HG03442 (cell line): Measurements from ENCODE around the gene CCDC30.
"Not testable (repeated sequence)": the region's sequence is repeated elsewhere in the genome, so short reads cannot be mapped to it uniquely, and the experiment has no call there.

Source experiments
- ATAC-seq: cut with Tn5 transposase; IDR thresholded peaks from one replicate; pipeline ENCODE4 v1.9.1; 2021; ENCODE audit warnings: mild to moderate bottlenecking, moderate library complexity; ENCODE audit not compliant: unreplicated experiment

Gene CCDC30

DNA sequence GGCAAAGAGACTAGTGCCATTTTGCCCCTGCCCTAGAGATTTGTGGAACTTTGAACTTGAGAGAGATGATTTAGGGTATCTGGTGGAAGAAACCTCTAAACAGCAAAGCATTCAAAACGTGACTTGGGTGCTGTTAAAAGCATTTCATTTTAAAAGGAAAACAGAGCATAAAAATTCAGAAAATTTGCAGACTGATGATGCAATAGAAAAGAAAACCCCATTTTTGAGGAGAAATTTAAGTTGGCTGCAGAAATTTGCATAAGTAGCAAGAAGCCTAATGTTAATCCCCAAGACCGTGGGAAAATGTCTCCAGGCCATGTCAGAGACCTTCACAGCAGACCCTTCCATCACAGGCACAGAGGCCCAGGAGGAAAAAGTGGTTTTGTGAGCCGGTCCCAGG lies 164.1 kb downstream of the CCDC30 start:
- ATAC-seq, result not testable (repeated sequence)

DNA sequence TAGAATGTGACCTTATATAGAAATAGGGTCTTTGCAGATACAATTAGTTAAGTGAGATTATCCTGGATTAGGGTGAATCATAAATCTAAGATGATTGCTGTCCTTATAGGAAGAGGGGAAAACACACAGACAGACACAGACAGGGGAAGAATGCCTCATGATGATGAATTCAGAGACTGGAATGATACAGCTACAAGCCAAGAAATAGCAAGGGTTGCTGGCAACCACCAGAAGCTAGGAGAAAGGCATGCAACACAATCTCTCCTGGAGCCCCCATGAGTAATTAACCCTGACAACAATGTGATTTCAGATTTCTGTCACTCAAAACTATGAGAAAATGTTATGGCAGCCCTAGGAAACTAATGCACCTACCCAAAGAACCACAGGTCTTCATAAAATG lies 176.0 kb downstream of the CCDC30 start:
- ATAC-seq, result no peak

DNA sequence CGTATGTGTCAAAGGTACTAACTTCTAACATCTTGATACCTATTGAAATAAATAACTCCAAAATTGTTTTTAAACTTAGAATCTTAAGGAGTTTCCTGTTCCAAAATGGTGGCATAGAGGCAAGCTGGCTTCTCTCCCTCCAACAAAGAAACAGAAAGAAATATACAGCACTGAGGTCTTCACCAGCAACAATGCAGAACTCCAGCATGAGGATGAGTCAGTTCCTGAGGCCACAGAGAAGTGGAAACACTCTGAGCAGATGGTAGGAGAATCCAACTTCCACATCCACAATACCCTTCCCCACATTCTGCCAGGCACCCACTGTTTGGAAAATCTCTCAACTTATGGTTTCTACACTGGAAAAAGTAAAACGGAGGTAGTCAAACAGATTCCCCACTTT lies 183.0 kb downstream of the CCDC30 start:
- no peak for ATAC-seq

DNA sequence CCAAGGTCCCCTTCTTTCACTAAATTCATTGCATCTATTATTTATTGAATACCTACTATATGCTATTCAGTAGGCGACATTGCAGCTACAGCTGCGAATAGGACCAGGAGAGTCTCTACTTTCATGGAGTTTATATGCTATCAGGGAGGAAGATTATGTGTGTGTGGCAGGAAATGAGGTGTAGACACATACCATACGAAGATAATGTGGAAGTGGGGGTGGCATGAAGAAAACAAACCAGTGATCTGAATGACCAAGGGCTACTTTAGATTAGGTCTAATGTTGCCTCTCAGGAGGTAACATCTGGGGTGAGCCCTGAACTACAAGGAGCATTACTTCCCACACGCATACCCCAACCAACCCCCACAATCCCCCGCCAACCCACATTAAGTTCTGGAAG lies 194.1 kb downstream of the CCDC30 start:
- ATAC-seq, result no peak

DNA sequence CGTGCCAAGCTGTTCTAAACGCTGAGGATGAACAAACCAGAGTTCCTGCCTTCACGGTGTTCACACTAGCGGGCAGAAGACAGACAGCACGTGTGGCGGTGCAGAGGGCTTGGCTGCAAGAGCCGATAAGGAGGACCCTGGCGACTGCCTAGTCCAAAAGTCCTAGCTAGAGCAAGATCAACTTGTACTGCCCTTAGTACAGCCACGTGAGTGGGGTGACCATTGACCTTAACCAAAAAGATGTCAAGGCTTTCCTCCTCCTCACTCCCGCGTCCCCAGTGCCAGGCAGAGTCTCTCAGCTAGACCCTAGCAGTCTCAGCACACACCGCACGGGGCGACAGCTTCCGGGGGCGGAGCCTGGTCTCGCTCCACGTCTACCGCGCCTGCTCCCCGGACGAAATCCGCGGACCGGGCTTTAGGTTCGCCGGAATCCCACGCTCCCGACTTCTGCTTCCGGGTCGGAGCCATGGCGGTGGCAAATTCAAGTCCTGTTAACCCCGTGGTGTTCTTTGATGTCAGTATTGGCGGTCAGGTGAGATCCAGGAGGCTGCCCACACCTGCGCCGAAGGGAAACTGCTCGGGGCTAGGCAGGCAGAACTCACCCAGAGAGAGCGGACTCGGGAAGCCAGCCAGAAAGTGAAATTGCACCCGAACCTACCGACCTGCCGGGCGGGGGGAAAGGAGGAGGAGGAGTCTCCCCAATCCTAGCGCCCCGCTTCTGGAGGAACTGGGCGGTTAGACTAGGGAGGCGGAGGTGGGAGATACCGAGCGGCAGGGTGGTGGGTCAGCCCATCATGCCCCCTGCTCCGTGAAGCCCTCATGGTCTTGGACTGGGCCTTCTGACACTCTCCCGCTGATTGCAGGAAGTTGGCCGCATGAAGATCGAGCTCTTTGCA lies 195.1 kb downstream of the CCDC30 start, which contains the start of gene PPIH:
Gene PPIH (plus strand): TSS at position 443 of the 896 bp plus-strand sequence. CDS start 24 bp downstream, at position 467.
- ATAC-seq, result peak; percentile 90

DNA sequence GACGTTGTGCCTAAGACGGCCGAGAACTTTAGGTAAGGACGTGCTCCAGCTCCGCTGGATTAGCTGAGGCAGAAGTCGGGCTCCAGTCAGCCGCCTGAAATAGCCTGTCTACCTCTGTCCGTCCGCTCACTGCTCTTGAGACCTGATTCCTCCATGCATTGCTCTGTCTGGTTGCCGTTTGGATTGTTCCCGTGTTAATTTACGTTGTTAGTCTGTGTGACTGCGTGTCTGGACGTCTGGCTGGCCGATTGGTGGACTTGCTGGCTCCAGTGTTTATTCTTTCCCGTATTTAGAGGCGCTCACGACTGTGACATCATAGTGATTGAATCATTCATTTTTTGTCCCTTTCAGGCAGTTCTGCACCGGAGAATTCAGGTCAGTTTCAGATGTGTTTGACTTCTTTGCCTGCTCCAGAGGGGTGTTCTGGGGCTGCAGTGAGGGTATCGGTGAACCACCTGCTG lies 195.8 kb downstream of the CCDC30 start:
- ATAC-seq, result no peak

DNA sequence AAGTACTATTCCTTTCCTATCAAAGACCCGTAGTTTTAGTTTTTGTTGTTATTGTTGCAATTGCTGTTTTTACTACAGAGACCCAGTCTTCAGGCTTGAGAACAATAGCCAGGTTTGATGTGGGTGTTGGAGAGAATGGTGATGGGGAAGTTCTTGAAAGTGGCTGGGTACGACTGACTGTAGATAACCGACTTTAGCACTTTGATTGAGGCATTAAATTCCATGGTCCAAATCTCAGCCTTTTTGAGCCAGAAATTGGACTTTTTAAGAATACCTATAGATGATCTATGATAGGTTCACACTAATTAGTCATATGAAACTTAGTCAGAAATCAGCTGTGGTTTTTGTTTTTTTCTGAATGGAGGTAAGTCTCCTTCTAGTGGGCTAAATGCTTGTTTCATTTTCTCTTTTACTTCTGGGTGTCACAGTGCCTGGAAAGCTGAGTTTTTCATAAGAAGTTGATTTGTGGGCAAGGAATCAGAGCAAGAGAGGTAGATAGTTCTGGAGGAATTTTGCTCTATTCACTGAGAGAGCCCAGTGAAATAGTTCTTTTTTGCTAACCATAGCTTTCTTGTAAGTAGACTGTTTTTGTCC lies 197.9 kb downstream of the CCDC30 start:
- no peak for ATAC-seq

DNA sequence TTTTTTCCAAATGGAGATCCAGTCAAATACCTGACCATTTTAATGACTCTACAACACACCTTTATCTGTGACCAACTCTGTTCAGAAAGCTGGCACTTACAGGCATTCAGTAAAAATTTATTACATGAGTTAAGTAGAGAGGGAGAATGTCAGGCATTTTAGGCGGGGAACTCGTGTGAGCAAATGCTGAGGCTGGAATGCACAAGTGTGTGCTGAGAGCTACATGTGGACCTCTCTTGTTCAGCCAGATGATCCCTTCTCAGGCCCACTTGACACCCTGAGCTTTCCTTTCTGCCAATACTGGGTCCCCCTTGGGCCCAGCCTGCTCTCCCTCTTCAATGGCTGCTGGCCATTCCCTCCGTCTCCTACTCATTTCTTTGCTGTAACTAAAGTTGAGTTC lies 206.8 kb downstream of the CCDC30 start:
- ATAC-seq, result no peak

DNA sequence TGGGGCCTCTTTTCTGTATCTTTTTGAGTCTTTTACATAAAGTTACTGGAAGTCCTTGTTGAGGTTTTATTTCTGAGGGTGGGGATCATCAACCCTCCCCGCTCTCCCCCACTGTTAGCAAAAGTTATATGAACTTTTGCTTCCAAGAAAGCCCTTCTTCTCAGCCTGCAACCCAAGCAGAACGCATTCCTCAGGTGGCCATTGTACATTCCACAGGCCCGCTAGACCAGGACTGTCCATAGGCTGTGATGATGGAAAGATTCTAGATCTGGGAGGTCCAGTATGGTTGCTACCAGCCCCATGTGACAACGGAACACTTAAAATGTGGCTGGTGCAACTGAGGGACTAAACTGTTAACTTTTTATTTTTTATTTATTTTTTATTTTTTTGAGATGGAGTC lies 207.3 kb downstream of the CCDC30 start:
- ATAC-seq, result no peak

DNA sequence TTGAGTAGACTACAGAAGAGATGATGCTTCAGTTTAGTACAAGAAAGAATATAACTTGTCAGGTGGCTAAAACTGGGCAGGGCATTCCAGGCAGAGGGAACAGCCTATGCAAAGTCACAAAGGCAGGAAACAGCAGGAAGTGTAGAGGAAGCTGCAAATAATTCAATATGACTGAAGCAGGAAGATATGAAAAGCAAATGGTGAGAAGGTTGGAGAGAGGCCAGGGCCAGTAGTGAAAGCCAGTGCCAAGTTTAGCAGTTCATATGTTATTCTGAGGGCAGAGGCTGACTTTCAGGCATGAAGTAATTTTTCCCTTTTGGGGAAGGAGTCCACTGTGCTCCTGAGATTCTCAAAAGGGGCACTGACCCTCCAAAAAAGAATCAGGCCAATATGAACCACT lies 211.1 kb downstream of the CCDC30 start:
- no peak for ATAC-seq

DNA sequence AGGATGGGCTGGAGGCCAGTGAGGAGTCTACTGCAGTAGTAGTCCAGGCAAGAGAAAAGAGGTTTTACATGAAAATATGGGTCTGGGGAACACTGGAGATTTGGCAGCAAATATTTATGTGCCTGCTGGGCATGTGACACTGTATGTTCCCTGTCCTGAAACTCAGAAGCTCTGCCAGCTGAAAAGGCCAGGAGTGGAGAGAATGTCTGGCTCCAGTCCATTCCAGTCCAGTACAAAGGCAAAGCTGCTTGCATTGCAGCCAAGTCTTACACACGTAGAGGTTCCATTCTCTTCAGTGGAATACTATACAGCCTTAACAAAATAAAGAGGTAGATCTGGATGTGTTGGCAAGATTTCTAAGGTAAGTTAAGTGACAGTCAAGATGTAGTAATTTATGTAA lies 211.6 kb downstream of the CCDC30 start:
- no peak for ATAC-seq

DNA sequence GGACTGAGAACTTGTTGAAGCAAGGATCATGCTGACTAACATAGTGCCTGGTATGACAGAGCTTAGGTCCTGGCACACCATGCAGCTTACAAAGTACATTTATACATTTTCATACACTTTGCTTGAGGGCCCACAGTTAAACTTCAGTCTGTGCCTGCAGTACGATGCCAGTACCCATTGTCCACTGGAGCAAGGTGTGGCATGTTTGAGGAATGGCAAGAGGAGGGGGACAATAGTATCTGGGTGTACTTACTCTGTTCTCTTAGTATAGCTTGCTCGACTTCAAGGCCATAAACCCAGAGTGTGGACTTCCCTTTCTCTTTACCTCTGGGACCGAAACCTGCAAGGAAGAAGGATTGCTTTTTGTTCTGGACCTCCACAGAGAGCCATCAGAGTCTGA lies 212.4 kb downstream of the CCDC30 start:
- no peak for ATAC-seq

DNA sequence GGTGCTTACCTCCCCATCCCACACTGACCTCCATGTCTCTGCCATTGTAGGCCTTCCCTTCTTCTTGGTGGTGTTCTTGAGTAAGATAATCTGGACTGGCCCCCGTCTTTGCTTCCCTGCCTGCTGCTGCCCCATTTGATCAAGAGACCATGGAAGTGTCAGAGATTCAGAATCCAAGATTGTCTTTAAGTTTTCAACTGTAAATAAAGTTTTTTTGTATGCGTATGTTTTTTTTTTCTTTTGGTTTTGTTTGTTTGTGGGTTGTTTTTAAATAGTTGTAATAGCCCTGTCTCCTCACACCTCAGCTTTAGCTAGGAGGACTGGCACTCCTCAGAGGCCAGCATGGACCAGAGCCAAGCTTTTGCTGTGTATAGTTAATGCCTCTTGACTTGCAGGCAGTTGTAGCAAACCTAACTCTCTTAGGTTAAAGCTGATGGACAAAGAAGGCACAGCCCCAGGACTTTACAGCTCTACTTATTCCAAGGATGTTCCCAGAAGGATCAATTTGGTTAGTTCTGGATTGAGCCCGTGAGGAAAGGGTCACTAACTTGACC lies 213.5 kb downstream of the CCDC30 start:
- no peak for ATAC-seq

DNA sequence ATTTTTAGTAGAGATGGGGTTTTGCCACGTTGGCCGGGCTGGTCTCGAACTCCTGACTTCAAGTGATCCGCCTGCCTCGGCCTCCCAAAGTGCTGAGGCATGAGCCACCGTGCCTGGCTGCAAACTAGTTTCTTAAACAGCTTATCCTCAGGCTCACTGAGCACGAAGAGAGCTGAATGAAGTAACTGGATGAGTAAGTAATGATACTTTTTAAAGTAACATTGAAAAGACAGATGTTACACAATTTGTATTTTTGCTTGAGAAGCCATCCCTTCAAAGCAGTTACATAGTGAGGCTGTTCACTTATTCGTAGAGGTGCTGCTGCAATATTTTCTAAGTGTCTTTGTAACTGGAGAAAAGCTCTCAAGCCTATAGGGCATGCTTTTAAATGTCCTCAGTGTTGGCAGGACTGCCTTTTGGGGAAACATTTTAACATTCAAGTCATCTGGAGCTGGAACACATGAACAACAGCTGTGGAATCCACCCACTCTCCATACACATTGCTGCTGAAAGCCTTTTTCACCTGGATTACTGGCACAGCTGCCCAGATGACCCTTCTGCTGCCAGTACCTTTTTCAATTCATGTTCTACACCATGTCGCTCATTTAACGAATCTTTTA lies 216.4 kb downstream of the CCDC30 start:
- ATAC-seq, result no peak

DNA sequence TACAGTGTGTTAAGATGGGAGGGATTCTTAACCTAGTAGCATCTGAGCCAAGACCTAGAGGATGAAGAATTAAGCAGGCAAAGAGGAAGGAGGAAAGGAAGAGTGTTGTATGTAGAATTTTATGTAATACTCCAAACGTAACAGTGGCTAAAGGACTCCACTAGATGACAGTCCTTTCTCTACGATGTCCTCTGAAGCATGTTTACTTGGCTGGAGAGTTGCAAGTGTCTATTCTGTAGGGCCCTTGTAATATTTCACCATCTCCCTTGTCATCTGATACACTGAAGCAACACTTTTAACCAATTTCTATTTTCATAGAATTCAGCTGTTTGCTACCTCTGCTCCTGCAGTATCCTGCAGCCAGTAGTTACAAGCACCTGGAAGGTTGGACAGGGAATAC lies 217.0 kb downstream of the CCDC30 start:
- no peak for ATAC-seq

DNA sequence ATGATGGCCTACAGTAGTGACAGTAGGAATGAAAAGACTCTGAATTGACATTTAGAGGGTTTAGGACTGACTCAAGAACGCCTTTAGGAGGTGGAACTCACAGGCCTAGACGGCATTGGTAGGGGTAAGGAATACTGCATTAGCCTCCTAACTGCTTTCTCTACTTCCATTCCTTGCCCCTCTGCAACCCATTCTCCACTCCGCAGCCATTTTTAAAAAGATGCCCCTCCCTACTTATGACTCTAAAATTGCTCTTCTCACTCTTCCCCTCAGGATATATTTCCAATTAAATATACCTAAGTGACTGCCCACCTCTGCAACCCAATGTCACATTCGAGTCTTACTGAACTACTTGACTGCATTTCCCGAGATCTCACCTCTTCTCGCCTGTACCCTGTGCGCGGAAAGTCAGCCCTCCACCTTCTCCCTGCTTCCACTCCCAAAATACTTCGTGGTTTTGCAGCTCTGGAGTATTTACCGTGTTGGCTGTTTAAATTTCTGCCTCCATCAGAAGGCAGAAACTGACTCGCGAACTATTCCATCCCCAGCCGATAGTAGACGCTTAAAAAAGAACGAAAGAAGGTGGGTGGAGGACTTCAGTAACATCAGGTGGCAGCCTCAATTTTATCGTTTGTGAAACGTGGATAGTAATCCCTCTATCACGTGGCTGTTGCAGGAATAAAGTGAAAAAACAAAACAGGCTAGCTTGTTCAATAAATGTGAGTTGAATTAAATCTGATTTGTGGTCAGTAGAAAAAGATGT lies 218.0 kb downstream of the CCDC30 start:
- no peak for ATAC-seq

DNA sequence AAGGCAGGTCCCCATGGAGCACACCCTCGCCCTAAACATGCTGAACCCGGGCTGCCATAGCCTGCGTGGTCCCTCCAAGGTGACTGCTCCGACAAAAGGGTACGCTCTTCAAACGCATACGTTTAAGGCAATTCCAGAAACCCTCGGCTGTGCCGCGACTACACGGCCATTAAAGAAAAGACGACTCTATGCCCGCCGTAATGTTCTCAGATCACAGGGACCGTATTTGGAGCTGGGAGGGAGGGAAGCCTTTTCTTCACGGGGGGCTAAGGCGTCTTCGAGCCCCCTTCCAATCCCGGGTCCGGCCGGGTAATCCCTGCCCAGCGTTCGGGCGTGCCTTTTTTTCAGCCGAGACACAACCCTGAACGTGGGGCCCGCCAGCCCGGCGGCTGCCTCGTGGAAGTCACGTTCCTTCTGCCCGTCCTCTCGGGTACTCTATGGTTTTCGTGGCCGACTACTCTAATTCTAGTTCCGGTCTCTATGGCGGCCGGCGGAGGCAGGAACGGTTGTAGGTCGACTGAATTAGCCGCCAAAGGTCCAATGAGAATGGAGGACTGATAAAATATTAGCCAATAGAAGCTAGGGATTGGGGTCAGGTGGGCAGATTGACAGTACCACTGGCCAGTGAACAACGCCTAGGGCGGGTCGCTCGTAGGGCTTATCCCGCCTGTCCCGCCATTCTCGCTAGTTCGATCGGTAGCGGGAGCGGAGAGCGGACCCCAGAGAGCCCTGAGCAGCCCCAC lies 218.8 kb downstream of the CCDC30 start, which contains the start of gene YBX1:
Gene YBX1 (plus strand): TSS at position 678 of the 743 bp plus-strand sequence. CDS start 148 bp downstream, outside the sequence.
- ATAC-seq, result peak; percentile 85

DNA sequence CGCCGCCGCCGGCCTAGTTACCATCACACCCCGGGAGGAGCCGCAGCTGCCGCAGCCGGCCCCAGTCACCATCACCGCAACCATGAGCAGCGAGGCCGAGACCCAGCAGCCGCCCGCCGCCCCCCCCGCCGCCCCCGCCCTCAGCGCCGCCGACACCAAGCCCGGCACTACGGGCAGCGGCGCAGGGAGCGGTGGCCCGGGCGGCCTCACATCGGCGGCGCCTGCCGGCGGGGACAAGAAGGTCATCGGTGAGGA lies 219.3 kb downstream of the CCDC30 start:
- not testable (repeated sequence) for ATAC-seq

DNA sequence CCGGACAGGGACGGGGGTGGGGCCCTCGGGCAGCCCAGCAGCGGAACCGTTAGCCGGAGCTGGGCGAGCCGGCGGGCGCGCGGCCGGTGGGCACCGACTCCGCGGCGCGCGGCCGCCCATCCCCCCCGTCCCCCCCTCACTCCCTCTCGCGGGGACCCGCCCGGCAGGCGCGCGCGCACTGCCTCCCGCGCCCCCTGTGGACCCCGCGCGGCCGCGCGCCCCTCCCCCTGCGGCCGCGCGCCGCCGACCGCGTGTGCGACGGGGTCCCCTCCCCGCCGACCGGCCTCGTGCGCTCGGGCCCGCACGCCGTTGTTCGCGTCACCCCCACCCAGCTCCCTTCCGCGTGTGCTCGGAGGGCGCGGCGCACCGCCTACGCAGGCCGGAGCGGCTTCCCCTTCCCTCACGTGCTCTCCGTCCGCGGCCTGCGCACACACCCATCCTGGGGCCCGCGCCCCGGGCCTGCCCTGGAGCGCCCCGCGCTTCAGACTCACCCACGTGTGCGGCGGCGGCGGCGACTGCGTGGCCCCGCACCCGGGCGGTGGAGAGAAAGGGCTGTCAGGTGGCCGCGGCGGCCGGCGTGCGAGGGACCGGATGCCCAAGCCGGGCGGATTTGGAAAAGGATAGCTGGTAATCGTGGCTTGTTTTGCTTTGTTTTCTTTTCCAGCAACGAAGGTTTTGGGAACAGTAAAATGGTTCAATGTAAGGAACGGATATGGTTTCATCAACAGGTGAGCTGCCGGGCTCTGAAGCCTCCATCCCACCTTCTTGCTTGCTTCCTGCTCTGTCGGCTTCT lies 219.8 kb downstream of the CCDC30 start:
- peak; percentile 38 for ATAC-seq
